Astrocyte (in vitro differentiated cells and primary cell): ENCODE measurements around the gene ALPI.
"Not testable (repeated sequence)": the region's sequence is repeated elsewhere in the genome, so short reads cannot be mapped to it uniquely, and the experiment has no call there.

Source experiments
- EZH2 ChIP-seq: IDR thresholded peaks from 2 replicates; pipeline ENCODE4 v1.6.1; 2012; ENCODE audit warnings: mild to moderate bottlenecking, low read length, inconsistent platforms; ENCODE audit not compliant: insufficient read depth
- TF ChIP-seq, protein P1 (sequence below): IDR thresholded peaks from 2 replicates; pipeline ENCODE4 v1.5.1; 2011; ENCODE audit warnings: low read depth, mild to moderate bottlenecking, inconsistent platforms, low read length, moderate library complexity; ENCODE audit not compliant: insufficient read depth

GRCh38 chr2:232423407-232423806 is 32.5 kb upstream of the ALPI start:
- TF ChIP-seq, protein P1, sequence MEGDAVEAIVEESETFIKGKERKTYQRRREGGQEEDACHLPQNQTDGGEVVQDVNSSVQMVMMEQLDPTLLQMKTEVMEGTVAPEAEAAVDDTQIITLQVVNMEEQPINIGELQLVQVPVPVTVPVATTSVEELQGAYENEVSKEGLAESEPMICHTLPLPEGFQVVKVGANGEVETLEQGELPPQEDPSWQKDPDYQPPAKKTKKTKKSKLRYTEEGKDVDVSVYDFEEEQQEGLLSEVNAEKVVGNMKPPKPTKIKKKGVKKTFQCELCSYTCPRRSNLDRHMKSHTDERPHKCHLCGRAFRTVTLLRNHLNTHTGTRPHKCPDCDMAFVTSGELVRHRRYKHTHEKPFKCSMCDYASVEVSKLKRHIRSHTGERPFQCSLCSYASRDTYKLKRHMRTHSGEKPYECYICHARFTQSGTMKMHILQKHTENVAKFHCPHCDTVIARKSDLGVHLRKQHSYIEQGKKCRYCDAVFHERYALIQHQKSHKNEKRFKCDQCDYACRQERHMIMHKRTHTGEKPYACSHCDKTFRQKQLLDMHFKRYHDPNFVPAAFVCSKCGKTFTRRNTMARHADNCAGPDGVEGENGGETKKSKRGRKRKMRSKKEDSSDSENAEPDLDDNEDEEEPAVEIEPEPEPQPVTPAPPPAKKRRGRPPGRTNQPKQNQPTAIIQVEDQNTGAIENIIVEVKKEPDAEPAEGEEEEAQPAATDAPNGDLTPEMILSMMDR = not testable (repeated sequence)
- not testable (repeated sequence) for TF ChIP-seq EZH2
